ENCODE results near the gene SETD7. TPM values are rescaled to one million over a fixed set of nuclear protein-coding genes. Genes with fewer than 3 reads are reported as not detected.
A peak's percentile ranks its signal among the peaks of the same experiment; 100 is the strongest.

Gene SETD7
- total RNA-seq, 1 experiment from 2014 or later = 41.6 TPM

DNA sequence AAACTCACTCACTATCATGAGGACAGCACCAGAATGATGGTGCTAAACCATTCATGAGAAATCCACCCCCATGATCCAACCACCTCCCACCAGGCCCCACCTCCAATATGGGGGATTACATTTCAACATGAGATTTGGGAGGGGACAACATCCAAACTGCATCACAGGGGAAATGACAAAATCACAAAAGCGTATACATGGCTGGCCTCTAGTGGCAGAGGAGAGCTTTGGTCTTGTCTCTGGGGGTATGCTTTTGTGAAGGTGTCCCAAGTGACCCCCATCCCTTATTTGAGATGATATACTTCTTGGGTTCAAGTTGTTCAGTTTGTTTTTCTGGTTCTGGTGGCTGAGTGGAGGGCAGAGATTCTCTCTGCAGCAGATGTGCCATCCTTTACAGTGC is 8.5 kb upstream of the SETD7 start:
- no peak for DNase-seq (ENCODE audit: low read depth, low spot score)
- no peak overlapping the region for H3K27ac ChIP-seq (ENCODE audit: low read depth, low read length)
- no peaks in the 10 kb centered on the region for H3K79me2 ChIP-seq (ENCODE audit: insufficient read depth, low read length)
- no peak overlapping the region for H3K4me3 ChIP-seq (replicated peaks in 1 of 2; ENCODE audit: low read depth in 1 of 2, low read length in 2 of 2)
- H3K36me3 ChIP-seq (ENCODE audit: control insufficient read depth in 1 of 2, insufficient read depth in 2 of 2, low read length in 2 of 2) = no peaks in the 10 kb centered on the region
- H3K4me1 ChIP-seq (ENCODE audit: control insufficient read depth in 1 of 2, insufficient read depth in 2 of 2, low read length in 2 of 2) = peaks cover 0 to 9% of the 10 kb centered on the region in 2 experiments; a peak in 2 of 4 replicates
- no TSS peak for BruUV-seq (replicated peaks)
- intact Hi-C loops (cut with micrococcal nuclease) = no loop called here
- no peak overlapping the region for H3K4me2 ChIP-seq (ENCODE audit: low read length)
- ChIA-PET CTCF (interaction anchor here (1.0 kb wide), 1 partner anchor 67 kb away, joined by 3 read pairs; no protein-coding TSS in a partner anchor), POLR2A (no interaction called here), RAD21 (ENCODE audit: low non-redundant PET in 1 of 2, low total read pairs in 2 of 2, uncharacterized antibody in 2 of 2, unreplicated experiment in 2 of 2) (no interaction called here)
- no peaks in the 10 kb centered on the region for H3K9me2 ChIP-seq (ENCODE audit: insufficient read depth)
- H3K9me3 ChIP-seq (ENCODE audit: control insufficient read depth in 1 of 2, insufficient read depth in 1 of 2, low read depth in 1 of 2, low read length in 2 of 2) = no peaks in the 10 kb centered on the region
- ATAC-seq = peak; percentile 46
- H3K9ac ChIP-seq (ENCODE audit: low read length) = no peak overlapping the region
- no peaks in the 10 kb centered on the region for H4K20me1 ChIP-seq (ENCODE audit: insufficient read depth)
- TF ChIP-seq, protein P1, sequence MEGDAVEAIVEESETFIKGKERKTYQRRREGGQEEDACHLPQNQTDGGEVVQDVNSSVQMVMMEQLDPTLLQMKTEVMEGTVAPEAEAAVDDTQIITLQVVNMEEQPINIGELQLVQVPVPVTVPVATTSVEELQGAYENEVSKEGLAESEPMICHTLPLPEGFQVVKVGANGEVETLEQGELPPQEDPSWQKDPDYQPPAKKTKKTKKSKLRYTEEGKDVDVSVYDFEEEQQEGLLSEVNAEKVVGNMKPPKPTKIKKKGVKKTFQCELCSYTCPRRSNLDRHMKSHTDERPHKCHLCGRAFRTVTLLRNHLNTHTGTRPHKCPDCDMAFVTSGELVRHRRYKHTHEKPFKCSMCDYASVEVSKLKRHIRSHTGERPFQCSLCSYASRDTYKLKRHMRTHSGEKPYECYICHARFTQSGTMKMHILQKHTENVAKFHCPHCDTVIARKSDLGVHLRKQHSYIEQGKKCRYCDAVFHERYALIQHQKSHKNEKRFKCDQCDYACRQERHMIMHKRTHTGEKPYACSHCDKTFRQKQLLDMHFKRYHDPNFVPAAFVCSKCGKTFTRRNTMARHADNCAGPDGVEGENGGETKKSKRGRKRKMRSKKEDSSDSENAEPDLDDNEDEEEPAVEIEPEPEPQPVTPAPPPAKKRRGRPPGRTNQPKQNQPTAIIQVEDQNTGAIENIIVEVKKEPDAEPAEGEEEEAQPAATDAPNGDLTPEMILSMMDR (IDR thresholded peaks at IDR 0.05 in 2 of 3, conservative IDR thresholded peaks at IDR 0.05 in 1 of 3; ENCODE audit: borderline replicate concordance in 1 of 3, insufficient read depth in 1 of 3, low read depth in 2 of 3, low read length in 2 of 3) = peak in 2 of 3 experiments; percentile 17 to 44; a peak in 2 of 6 replicates
- TF ChIP-seq RAD21 (IDR thresholded peaks at IDR 0.05; ENCODE audit: low read depth) = no peak
- H2AFZ ChIP-seq (ENCODE audit: low read depth, low read length, poor library complexity, severe bottlenecking) = no peak overlapping the region
- H3K27me3 ChIP-seq (ENCODE audit: insufficient read depth, low read length) = no peaks in the 10 kb centered on the region

- no TSS peak for BruUV-seq (replicated peaks)
- ATAC-seq = no peak
Measured at GRCh38 chr4:139563515-139563914, 7.5 kb upstream of the SETD7 start.

More at GRCh38 chr4:139563515-139563914, 7.5 kb upstream of the SETD7 start:
- no peak overlapping the region for H3K4me3 ChIP-seq (replicated peaks in 1 of 2; ENCODE audit: low read depth in 1 of 2, low read length in 2 of 2)
- H3K4me2 ChIP-seq (ENCODE audit: low read length) = no peak overlapping the region
- peaks cover 0 to 9% of the 10 kb centered on the region in 2 experiments; a peak in 2 of 4 replicates for H3K4me1 ChIP-seq (ENCODE audit: control insufficient read depth in 1 of 2, insufficient read depth in 2 of 2, low read length in 2 of 2)
- no peaks in the 10 kb centered on the region for H3K9me2 ChIP-seq (ENCODE audit: insufficient read depth)
- H4K20me1 ChIP-seq (ENCODE audit: insufficient read depth) = no peaks in the 10 kb centered on the region
- H3K9ac ChIP-seq (ENCODE audit: low read length) = no peak overlapping the region
- H3K9me3 ChIP-seq (ENCODE audit: control insufficient read depth in 1 of 2, insufficient read depth in 1 of 2, low read depth in 1 of 2, low read length in 2 of 2) = no peaks in the 10 kb centered on the region
- no peaks in the 10 kb centered on the region for H3K27me3 ChIP-seq (ENCODE audit: insufficient read depth, low read length)
- TF ChIP-seq POLR2AphosphoS5 (IDR thresholded peaks at IDR 0.05; ENCODE audit: low read depth, low read length) (no peak), SP1 (IDR thresholded peaks at IDR 0.05; ENCODE audit: low read depth) (no peak), ZBTB33 (IDR thresholded peaks at IDR 0.05; ENCODE audit: extremely low read depth, insufficient replicate concordance, low read length) (no peak)
- TF ChIP-seq, protein P1 (IDR thresholded peaks at IDR 0.05 in 2 of 3, conservative IDR thresholded peaks at IDR 0.05 in 1 of 3; ENCODE audit: borderline replicate concordance in 1 of 3, insufficient read depth in 1 of 3, low read depth in 2 of 3, low read length in 2 of 3) = no peak
- ChIA-PET RAD21 (ENCODE audit: low non-redundant PET in 1 of 2, low total read pairs in 2 of 2, uncharacterized antibody in 2 of 2, unreplicated experiment in 2 of 2) (no interaction called here), CTCF (no interaction called here), POLR2A (no interaction called here)
- no peaks in the 10 kb centered on the region for H3K79me2 ChIP-seq (ENCODE audit: insufficient read depth, low read length)
- no peaks in the 10 kb centered on the region for H3K36me3 ChIP-seq (ENCODE audit: control insufficient read depth in 1 of 2, insufficient read depth in 2 of 2, low read length in 2 of 2)
- no peak overlapping the region for H2AFZ ChIP-seq (ENCODE audit: low read depth, low read length, poor library complexity, severe bottlenecking)
- no peak for DNase-seq (ENCODE audit: low read depth, low spot score)
- no peak overlapping the region for H3K27ac ChIP-seq (ENCODE audit: low read depth, low read length)
- intact Hi-C loops (cut with micrococcal nuclease) = no loop called here

All from HCT116 (cell line).